GM18508 (cell line): ENCODE data around the gene RNF207.

ENCODE experiments used
- ATAC-seq: cut with Tn5 transposase; IDR thresholded peaks from one replicate; pipeline ENCODE4 v1.9.1; 2021; ENCODE audit warnings: moderate number of reproducible peaks; ENCODE audit not compliant: insufficient read depth, unreplicated experiment

Gene RNF207, protein sequence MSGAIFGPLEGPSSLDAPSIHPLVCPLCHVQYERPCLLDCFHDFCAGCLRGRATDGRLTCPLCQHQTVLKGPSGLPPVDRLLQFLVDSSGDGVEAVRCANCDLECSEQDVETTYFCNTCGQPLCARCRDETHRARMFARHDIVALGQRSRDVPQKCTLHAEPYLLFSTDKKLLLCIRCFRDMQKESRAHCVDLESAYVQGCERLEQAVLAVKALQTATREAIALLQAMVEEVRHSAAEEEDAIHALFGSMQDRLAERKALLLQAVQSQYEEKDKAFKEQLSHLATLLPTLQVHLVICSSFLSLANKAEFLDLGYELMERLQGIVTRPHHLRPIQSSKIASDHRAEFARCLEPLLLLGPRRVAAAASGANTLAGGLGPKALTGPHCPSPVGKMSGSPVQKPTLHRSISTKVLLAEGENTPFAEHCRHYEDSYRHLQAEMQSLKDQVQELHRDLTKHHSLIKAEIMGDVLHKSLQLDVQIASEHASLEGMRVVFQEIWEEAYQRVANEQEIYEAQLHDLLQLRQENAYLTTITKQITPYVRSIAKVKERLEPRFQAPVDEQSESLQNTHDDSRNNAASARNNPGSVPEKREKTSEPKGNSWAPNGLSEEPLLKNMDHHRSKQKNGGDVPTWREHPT

DNA sequence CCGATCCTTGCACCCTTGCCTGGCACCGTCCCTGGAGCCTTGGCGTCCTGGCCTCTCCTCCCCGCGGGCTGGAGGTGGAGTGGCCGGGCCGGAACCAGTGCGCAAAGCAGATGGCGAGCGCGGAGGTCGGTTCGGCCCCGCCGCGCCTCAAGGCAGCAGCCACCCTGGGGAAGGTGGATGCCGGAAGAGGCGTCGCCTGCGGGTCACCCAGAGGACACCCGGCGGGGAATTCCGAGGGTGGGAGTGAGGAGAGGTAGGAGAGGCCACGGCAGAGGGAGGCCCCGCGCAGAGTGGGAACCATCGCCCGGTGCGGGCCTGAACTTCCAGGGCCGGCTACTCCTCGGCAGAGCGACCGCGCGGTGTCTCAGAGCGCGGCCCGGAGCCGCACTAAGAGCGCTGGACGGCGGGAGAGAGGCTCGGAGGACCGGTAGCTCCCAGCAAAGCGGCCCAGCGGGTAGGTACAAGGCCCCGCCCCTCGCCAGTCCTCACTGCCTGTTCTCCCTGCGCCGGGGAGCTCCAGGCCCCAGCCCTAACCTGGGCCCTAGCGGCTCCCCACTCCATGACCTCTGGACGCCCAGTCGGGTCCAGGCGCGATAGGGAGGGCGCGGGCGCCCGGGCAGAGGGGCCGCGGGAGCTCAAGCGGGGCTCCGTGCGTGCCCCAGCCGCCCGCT, at the start of gene RNF207:
RNF207 (plus strand) TSS at position 271 of the 671 bp plus-strand sequence. CDS start 417 bp downstream, outside the sequence.
- ATAC-seq = no peak

DNA sequence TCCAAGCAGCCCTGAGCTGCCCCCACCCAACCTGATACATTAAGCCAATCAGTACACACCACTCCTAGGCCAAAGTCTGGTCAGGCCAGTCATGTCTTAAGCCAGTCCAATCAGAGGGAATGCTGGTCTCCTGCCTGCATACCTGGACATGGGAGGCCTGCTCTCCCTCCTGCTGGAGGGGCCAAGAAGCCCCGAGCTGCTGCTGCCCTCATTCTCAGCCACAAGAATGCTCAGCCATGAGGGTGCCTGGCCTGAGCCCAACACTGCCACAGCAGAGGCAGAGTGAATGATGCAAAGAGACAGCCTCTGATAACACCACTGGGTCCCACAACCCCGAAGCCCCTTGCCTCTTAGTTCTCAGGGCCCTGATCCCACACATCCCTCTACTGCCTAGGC, 48.8 kb upstream of the RNF207 start:
- ATAC-seq = no peak

DNA sequence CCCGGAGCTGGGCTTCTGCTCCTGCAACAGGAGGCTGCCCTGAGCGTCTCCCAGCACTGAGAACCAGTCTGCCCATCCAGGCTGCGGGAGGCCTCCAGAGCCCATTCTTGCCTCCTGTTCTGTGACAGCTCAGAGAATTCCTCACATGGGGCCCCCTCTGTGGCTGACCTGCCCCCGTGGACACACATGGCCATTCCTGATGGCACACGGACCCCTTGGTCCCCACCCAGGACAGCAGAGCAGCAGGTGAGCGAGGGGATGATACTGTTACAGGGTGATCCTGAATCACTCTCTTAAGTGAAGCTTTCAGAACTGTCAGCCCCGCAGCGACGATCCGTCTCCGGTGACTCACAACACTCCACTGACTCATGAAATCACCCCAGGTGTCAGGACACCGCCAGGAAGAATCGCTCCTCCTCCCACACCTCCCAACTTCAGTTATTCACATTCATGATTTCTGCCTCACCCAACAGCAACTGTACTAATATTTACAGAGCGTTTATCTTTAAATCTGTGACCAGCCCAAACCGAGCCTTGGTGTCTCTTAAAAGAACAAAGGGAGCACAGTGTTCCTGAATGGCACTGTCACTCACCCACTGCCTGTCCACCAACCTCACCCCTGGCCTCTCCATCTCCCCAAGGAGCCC, 48.3 kb upstream of the RNF207 start:
- ATAC-seq = no peak

DNA sequence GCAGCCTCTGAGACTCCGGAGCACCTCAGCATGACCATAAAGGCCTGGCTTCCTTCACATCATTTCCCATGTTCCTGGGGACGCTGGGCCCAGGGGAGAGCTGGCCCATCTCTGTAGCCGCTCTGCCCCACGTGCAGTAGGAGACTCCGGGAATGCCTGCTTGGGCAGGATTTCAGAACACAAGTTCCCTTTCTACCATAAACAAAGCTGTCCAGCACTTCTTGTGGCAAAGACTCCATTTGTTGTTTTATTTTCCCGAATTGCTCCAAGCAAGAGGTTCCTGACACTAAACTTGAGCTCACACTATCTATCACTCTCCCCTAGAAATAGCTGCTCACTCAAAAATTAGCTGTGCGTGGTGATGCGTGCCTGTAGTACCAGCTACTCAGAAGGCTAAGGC, 47.7 kb upstream of the RNF207 start:
- ATAC-seq = no peak

DNA sequence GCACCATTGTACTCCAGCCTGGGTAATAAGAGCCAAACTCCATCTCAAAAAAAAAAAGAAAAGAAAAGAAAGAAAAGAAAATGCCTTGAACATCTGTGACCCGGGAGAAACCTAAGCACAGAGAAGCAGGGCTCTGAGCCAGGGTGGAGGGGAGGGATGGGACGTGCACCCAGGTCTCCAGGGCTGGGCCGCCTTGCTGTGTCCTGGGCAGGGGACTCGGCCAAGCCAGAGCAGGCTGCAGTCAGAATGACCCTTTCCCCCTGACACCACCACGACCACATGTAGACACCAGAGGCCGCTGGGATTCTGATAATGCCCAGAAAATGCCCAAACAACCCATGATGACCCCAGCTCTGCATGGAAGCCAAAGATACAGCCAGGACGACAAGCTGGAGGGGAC, 43.6 kb upstream of the RNF207 start:
- ATAC-seq = no peak

DNA sequence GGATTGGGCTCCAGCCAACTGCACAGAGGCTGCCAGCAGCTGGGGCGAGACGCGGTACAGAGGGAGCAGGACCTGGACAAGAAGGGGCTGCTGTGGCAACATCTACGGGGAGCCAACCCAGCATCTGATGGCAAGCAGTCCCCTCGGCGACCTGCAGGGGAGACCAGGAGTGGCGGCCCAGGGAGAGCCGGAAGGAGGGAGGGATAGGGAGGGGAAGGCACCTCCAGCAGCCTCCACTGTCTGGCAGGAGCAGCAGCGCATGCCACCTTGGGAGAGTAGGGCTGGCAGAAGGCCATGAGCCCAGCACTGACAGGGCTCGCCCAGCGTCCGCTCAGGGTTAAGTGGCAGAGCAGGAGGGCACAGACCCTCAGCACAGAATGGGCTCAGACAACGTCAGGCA, 43.1 kb upstream of the RNF207 start:
- no peak for ATAC-seq

DNA sequence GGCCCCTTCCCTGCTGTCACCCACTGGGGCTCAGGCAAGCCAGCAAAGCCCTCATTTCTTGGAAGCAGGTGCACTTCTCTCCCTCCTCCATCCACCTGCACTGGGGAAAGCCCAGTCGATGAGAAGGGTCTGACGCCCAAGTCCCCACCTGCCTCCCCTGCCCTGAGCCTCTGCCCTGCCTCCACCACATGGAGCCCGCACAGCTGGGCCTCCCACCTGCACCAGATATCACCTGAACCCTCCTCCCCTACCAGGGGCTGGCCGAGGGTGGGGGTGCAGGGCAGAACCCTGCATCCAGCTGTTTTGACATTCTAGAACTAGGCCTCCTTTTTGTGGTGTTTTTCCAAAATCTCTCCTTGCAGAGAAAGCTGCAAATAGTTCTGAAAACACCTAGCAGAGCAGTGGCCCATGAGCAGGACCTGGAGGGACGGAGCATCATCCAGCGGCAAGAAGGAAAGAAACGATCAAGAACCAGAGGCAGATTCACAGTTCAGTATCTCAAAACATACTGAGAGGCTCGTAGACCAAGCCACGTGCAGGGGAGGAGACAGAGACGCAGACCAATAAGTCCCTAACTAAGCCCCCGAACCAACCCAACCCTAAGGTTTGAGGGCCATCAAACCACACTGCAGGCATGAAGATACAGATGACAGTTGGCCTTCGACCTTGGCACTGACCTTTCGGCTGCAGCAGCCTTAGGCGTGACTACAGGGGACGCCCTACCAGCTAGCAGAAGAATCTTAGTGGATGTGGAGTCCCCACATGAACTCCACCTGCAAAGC, 42.5 kb upstream of the RNF207 start:
- ATAC-seq = no peak

DNA sequence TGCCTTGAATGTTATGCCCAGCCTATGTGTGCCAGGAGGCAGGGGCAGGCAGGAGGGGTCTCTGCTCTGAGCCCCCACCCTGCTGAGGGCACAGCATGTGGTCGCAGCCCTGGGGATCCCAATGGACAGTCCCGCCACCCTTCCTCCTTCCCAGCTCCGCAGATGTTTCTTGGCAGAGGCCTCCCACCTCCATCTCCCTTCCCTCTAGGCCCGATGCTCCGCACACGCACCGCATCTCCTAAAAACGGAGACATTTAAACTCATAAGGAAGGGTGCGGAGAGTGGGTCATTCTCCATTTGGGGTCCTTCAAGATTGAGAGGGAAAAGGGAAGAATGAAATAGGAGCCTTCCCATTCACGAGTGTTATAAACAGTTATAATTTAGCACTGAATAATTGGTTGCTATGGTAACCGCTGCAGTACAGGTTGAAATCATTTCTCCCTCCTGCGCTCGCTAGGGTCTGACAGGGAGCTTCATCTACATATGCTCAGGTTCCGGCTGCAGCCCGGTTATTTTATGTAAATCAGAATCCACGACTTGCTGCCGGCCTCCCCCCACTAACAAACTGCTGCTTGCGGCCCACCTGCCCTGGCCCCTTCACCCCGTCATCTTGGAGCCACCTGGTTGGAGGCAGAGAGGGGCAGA, 41.8 kb upstream of the RNF207 start:
- ATAC-seq = no peak

DNA sequence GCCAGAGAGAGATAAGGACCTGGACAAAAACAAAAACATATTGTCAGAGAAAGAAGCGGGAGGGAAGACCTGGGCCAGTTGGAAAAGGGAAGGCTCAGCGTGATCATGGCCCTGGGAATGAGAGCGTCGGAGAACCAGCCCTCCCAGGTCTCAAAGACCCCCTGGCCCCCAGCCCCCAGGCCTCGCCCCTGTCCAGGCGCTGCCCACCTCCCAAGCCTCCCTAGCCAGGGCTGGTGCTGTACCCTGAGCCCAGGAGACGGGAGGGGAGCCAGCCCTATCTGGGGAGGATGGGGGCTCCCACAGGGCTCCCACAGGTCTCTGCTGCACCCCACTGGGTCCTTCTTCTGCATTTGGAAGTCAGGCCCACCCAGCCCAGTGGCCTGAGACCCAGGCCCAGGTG, 40.9 kb upstream of the RNF207 start:
- ATAC-seq = no peak

DNA sequence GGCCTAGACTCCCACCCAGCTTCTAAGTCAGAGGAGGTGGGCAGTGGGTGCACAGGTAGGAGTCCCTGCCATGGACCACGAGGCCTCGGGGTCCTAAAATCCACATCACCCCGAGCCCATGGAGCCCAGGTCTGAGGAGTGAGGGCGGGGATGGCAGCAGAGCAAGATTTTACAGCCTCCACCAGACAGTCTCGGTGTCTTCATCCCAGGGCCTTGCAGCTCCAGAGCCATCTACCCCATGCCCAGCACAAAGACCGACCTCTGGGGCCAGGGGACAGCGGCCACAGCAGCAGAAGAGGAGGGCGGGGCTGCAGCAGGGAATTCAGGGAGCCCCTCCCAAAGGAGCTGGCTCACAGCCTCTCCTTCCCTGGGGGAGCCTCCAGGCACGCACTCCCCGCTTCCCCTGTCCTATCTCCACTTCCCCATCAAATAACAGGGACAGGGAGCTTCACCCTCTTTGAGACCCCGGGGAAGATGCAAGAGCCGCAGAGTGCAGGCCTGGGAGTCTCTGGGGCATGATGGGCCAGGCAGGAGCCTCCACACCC, 40.4 kb upstream of the RNF207 start:
- no peak for ATAC-seq

DNA sequence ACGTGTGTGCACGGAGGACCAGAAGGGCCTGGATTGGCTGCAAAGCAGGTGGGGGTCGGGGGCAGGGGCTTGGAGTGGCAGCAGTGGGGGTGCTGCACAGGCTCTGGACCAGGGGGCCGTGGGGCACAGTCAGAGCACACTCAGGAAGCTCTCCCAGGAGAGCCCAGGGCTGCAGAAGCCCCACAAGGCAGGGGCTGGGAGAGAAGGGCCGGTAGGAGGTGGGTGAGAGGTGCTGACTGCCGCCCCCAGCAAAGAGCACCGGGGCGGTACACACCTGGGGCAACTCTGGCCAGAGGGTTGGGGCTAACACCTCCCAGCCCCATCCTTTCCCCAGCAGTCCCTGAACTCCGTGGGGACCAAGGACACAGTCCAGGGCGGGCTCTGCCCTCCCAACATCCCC, 39.7 kb upstream of the RNF207 start:
- ATAC-seq = no peak

DNA sequence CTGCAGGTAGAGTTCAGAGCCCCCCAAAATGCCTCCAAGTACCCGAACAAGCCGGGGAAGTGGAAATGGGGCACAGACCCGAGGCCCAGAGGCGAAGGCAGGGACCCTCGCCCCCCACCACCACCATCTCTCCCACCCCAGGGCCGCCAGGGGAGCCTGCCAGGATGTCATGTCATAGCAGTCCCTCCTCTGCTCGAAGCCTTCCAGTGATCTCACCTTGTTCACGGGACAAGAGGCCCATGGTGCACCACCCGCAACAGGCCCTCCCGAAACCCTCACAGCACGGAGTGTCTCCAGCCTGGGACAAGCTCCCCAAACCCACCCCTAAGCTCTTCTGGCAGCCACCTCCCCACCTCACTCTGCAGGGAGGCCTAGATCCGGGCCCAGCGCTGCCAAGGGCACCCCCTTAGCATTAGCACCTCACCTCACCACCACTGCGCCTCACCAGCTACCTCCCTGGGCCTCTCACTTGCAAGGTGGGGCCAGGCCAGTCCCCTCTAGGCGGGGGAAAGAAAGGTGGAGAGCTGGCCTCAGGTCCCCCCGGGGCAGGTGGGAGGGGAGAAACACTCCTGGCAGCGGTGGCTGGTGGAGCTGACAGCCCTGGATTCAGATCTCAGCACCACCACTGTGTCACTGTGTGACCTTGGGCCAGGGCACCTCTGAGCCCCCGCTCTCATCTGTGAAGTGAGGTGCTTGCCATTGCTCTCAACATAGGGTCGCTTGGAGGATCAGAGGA, 39.1 kb upstream of the RNF207 start:
- no peak for ATAC-seq

DNA sequence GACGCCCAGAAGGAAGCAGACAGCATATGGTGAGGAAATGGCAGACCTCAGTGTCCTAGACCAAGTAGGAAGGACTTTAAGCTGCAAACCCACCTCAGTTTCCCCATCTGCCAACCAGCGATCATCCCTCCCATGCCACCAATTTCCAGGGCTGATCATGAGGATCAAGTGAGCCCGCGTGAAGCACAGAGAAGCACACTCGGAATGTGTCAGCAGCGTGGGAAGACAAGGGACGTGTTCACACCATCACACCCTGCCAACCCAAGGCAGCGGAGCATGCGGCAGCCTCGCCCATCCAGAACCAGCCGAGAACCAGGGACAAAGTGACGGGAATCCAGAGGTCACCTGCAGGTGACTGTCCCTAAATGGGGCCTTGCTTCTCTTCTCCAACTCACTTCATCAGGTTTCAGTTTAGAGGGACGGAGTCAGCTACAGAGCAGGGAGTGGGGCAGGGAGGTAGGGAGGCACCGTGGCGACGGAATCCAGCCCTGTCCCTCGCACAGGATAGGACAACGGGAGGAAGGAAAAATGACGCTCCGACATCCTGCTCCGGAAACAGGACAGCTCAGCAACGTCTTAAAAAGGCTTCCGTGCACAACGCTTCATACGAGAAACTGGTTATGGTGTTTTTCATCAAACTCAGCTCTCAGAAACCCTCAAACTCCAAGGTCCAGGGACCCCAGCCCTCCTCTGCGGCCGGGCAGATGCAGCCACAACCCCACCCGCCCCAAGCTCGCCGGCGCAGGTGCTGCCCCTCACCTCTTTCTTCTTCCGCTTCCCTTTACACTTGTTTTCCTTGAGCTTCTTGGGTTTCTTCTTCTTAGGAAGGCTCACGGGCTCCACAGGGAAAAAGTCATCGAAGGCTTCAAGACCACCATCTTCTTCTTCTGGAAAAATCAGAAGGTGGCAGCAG, 38.3 kb upstream of the RNF207 start:
- no peak for ATAC-seq

DNA sequence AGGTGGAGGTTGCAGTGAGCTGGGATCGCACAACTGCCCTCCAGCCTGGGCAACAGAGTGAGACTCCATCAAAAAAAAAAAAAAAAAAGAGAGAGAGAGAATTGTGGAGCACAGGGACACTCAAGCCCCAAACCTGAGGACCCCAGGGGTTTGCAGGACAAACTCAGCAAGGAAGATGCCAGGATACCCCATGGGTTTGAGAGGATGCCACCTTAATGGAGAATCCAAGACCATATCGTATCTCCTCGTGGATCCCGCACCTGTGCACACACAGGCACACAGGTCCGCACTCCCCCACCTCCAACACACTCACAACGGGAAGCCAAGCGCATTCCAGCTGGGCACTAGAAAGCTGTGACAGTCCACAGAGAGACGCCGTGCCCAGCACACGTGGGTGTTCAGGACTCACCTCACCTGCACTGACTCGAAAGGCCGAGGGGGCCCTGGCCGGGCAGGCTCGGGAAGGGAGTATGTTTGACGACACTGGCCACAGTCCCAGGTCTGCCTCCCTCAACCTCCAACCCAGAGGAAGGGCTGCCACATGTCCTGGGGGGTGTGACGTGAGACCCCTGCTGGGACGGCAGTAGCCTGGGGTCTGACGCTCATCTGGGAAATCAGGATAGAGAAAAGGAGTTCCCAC, 36.9 kb upstream of the RNF207 start:
- ATAC-seq = no peak

DNA sequence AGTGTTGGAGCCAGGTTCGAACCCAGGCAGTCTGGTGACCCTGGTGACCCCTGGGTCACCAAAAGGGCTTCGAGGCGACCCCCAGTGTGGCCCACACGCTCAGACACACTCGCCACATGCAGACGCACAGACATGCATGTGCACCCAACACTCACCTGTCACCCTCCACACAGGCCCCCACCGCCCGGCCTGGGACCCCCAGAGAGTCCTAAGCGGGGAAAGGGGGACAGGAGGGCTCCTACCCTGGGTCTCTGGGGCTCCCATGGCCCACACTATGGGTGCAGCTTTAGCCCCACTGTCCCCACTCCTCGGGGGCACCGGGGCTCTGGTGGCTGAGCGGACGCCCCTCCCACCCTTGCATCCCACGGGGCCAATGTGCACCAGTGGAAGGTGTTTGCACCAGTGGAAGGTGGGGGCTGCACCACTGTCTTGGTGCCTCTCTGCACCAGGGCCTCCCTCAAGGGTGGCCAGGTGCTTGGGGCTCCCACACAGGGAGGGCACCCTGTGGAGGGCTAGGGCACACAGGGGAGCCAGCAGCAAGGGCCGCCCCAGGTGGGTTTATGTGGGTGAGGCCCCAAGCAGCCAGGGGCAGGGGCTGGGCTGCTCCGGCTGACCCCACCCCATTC, 35.7 kb upstream of the RNF207 start:
- no peak for ATAC-seq

DNA sequence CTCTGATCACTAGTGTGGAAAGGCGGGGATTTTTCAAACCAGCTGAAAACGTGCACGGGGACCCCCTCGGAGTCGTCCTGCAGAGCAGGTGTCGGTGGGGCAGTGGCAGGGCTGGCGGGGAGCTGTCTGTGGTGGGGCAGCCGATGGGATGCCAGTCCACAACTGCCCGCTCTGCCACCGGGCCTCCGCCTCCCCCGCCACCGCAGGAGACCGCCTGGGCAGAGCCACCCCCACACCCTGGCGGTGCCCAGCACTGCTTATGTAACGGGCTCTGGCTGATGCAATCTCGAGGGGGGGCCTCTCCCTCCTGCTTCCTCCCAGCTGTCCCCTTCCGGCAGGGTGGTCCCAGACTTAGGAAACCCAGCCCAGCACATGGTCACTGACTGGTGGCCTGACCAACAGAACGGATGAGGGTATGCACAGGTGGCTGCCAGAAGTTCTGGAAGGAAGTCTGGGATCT, 35.1 kb upstream of the RNF207 start:
- no peak for ATAC-seq
